ENCODE results near the gene MARCHF3.
"Not testable (repeated sequence)": the region's sequence is repeated elsewhere in the genome, so short reads cannot be mapped to it uniquely, and the experiment has no call there.

MARCHF3 gene, protein sequence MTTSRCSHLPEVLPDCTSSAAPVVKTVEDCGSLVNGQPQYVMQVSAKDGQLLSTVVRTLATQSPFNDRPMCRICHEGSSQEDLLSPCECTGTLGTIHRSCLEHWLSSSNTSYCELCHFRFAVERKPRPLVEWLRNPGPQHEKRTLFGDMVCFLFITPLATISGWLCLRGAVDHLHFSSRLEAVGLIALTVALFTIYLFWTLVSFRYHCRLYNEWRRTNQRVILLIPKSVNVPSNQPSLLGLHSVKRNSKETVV

GRCh38 chr5:127030259-127031146 lies at the start of gene MARCHF3:
Gene MARCHF3 (minus strand): TSS chr5:127030558. CDS start chr5:126918171, 112,387 bp downstream.
- peak; percentile 80 to 94 (median 89) for DNase-seq (ENCODE audit: low read depth in 3 of 3)

DNA sequence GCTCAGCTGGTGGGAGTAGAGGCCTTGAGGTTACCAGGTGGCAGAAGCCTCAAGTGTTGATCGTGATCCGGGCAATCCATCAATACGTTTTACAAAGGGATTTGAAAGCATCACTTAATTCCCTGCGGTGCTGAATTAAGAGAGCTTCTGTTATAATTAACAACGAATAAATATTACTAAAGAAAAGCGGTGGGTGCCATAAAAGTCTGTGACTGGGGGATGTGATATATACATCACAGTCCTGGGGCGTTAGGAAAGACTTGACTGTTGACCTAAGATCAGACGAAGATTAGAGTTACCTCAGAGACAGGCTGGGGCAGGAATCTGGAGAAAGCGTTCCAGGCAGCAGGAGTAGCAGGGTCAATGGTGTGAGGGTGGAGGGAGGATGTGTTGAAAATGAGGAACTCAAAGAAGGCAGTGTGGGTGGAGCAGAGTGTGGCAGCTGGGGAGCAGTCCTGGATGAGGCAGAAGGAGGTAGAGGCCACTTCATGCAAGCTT lies 49.7 kb upstream of the MARCHF3 start:
- DNase-seq (ENCODE audit: low read depth in 3 of 3), result no peak

- no peak for DNase-seq (ENCODE audit: low read depth in 3 of 3)
Observed at GRCh38 chr5:127077366-127077765, 47.0 kb upstream of the MARCHF3 start.

- DNase-seq (ENCODE audit: low read depth in 3 of 3), result no peak
Observed at GRCh38 chr5:127076315-127077129, 46.2 kb upstream of the MARCHF3 start.

- DNase-seq (ENCODE audit: low read depth in 3 of 3), result no peak
Observed at GRCh38 chr5:127074466-127074865, 44.1 kb upstream of the MARCHF3 start.

GRCh38 chr5:127072861-127073846 lies 42.8 kb upstream of the MARCHF3 start, which contains the start of gene C5orf63:
Gene C5orf63 (minus strand): TSS chr5:127073502. CDS start chr5:127058995, 14,507 bp downstream.
- peak; percentile 53 to 76 (median 56) for DNase-seq (ENCODE audit: low read depth in 3 of 3)

- DNase-seq (ENCODE audit: low read depth in 3 of 3), result no peak
Observed at GRCh38 chr5:127070243-127070642, 39.9 kb upstream of the MARCHF3 start.

DNA sequence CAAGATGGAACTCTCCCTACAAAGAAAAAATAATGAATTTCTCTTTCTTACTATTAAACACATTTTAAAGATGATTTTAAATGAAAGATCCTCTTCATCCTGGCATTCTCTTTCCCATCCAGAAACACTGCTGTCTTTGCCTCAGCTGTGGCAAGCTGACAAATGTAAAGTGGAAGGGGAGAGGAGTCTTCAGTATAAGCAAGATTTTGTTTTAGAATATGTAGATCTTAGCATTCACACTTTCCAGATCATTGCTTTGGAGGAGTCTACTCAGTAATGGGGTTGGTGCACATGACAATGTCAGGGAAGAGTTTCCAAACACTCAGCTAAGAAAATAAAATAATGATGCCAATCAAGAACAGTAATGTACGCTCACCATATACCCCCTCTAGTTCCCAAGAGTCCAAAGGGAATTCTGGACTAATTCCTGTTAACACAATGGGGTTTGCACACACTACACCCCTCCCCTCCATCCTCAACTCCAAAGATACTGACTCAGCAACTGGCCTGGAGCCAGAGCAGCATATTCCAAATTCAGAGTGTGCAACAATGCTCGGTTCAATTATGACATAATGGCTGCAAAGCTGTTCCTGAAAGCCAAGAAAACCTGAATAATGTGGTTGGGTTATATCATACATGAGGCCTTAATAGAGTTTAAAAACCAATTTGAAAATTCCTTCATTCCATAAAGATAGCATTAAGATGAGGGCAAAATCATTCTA lies 38.3 kb upstream of the MARCHF3 start:
- DNase-seq (ENCODE audit: low read depth in 3 of 3), result no peak

GRCh38 chr5:127066721-127067120 lies 36.4 kb upstream of the MARCHF3 start:
- DNase-seq (ENCODE audit: low read depth in 3 of 3), result no peak

- DNase-seq (ENCODE audit: low read depth in 3 of 3), result no peak
Observed at GRCh38 chr5:127064253-127064840, 34.0 kb upstream of the MARCHF3 start.

- no peak for DNase-seq (ENCODE audit: low read depth in 3 of 3)
Observed at GRCh38 chr5:127063257-127063913, 33.0 kb upstream of the MARCHF3 start.

GRCh38 chr5:127061956-127062355 lies 31.6 kb upstream of the MARCHF3 start:
- no peak for DNase-seq (ENCODE audit: low read depth in 3 of 3)

GRCh38 chr5:127061537-127061936 lies 31.2 kb upstream of the MARCHF3 start:
- DNase-seq (ENCODE audit: low read depth in 3 of 3), result no peak

GRCh38 chr5:127060470-127060985 lies 30.2 kb upstream of the MARCHF3 start:
- no peak for DNase-seq (ENCODE audit: low read depth in 3 of 3)

DNA sequence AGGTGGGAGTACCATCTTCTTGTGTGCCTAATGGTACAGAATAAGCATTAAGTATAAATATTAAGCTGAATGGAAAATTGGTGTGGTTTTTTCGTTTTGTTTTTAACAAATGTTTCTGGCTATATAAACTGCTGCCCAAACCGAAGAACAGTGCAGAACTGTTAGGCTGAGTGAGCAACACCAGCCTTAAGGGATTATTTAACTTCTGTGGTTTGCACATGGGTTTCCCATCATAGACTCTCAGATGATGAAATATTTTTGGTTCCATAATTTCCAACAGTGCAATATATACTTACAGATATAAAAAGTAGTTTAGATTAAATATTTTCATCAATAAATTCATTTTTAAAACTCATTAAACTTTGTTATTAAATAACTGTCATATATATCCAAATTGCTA lies 26.5 kb upstream of the MARCHF3 start:
- DNase-seq (ENCODE audit: low read depth in 3 of 3), result no peak

- no peak for DNase-seq (ENCODE audit: low read depth in 3 of 3)
Observed at GRCh38 chr5:127055880-127056653, 25.7 kb upstream of the MARCHF3 start.

DNA sequence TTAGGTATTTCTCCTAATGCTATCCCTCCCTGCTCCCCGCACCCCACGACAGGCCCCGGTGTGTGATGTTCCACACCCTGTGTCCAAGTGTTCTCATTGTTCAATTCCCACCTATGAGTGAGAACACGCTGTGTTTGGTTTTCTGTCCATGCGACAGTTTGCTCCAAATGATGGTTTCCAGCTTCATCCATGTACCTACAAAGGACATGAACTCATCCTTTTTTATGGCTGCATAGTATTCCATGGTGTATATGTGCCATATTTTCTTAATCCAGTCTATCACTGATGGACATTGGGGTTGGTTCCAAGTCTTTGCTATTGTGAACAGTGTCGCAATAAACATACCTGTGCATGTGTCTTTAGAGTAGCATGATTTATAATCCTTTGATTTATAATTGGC lies 23.2 kb upstream of the MARCHF3 start:
- DNase-seq (ENCODE audit: low read depth in 3 of 3), result not testable (repeated sequence)

DNA sequence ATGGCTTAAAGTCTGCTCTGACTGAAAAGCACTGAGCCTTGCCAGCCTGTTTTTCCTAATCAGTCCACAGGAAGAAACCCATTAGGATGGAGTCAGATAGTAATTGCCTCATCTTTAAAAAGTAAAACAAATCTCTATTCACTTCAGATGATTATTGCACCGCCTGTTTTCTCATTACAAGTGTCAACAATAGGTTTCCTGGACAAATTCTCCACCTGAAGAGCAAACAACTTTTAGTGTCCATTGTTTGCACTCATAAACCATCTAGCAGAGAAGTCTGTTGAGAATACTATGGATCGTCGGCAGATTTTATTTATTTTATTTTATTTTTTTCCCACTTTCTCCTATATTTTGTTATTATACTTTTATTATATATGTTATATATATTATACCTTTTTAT lies 22.7 kb upstream of the MARCHF3 start:
- no peak for DNase-seq (ENCODE audit: low read depth in 3 of 3)
